VCaP (cell line): ENCODE data around the gene SART3.
A peak's percentile ranks its signal among the peaks of the same experiment; 100 is the strongest.

Experiments used
- H3K27ac ChIP-seq: fragments of 450-650 bp; 2 replicates; pipeline ENCODE4 v1.5.1; 2017
- TF ChIP-seq, protein P1 (sequence below): fragments of 450-650 bp; conservative IDR thresholded peaks from 2 replicates; pipeline ENCODE4 v1.5.1; 2017; ENCODE audit warnings: mild to moderate bottlenecking, moderate library complexity

Gene SART3

GRCh38 chr12:108527166-108527496 lies 33.8 kb downstream of the SART3 start:
- TF ChIP-seq, protein P1, sequence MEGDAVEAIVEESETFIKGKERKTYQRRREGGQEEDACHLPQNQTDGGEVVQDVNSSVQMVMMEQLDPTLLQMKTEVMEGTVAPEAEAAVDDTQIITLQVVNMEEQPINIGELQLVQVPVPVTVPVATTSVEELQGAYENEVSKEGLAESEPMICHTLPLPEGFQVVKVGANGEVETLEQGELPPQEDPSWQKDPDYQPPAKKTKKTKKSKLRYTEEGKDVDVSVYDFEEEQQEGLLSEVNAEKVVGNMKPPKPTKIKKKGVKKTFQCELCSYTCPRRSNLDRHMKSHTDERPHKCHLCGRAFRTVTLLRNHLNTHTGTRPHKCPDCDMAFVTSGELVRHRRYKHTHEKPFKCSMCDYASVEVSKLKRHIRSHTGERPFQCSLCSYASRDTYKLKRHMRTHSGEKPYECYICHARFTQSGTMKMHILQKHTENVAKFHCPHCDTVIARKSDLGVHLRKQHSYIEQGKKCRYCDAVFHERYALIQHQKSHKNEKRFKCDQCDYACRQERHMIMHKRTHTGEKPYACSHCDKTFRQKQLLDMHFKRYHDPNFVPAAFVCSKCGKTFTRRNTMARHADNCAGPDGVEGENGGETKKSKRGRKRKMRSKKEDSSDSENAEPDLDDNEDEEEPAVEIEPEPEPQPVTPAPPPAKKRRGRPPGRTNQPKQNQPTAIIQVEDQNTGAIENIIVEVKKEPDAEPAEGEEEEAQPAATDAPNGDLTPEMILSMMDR, result no peak

GRCh38 chr12:108526482-108527165 lies 34.3 kb downstream of the SART3 start:
- no peak overlapping the region for H3K27ac ChIP-seq
- TF ChIP-seq, protein P1, result no peak

More at GRCh38 chr12:108527166-108527496, 33.8 kb downstream of the SART3 start:
- H3K27ac ChIP-seq, result no peak overlapping the region

DNA sequence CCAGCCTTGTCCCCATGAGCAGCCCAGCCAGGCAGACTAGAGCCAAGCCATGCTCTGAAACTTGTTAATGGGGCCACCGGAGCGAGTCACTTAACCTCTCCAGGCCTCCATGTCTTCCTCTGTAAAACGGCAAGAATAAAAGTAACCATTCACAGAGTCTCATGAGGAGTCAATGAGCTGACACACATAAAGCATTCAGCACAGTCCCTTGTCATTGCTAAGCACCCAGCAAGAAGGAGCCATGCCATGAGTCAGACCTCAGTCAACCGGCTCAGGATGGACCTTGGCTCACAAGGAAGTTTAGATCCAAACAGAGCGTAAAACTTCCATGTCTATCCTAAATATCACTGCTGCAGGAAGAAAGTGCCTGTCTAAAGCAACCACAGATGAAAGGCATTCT lies 35.3 kb downstream of the SART3 start:
- TF ChIP-seq, protein P1, result no peak
- no peak overlapping the region for H3K27ac ChIP-seq

GRCh38 chr12:108523365-108523764 lies 37.6 kb downstream of the SART3 start:
- TF ChIP-seq, protein P1, result no peak
- H3K27ac ChIP-seq, result no peak overlapping the region

DNA sequence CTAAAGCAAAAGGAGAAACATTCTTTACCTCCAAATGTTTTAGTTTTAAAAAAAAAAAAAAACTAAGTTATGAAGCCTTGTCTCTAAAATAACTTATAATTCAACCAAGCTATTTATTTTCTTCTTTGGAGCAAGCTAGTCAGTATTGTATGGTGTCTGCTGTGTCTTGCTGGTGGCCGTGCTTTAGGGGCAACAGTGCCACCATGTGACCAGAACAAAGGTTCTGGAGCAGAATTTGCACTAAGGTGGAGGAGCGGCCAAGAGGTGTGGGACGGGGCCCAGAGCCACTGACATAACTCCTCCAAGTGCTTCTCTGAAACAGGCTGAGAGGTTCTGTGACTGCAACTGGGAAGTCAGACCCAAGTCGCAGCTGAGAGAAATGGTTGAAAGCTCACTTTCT lies 41.4 kb downstream of the SART3 start:
- TF ChIP-seq, protein P1, result peak; percentile 63
- no peak overlapping the region for H3K27ac ChIP-seq

DNA sequence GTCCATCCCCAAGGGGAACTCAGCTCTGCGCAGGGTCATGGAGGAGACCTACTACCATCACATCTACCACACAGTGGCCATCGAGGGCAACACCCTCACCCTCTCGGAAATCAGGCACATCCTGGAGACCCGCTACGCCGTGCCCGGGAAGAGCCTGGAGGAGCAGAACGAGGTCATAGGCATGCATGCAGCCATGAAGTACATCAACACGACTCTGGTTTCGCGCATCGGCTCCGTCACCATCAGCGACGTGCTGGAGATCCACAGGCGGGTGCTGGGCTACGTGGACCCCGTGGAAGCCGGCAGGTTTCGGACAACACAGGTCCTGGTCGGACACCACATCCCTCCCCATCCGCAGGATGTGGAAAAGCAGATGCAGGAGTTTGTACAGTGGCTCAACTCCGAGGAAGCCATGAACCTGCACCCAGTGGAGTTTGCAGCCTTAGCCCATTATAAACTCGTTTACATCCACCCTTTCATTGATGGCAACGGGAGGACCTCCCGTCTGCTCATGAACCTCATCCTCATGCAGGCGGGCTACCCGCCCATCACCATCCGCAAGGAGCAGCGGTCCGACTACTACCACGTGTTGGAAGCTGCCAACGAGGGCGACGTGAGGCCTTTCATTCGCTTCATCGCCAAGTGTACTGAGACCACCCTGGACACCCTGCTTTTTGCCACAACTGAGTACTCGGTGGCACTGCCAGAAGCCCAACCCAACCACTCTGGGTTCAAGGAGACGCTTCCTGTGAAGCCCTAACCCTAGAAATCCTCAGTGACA lies 42.1 kb downstream of the SART3 start:
- H3K27ac ChIP-seq, result no peak overlapping the region
- TF ChIP-seq, protein P1, result no peak

DNA sequence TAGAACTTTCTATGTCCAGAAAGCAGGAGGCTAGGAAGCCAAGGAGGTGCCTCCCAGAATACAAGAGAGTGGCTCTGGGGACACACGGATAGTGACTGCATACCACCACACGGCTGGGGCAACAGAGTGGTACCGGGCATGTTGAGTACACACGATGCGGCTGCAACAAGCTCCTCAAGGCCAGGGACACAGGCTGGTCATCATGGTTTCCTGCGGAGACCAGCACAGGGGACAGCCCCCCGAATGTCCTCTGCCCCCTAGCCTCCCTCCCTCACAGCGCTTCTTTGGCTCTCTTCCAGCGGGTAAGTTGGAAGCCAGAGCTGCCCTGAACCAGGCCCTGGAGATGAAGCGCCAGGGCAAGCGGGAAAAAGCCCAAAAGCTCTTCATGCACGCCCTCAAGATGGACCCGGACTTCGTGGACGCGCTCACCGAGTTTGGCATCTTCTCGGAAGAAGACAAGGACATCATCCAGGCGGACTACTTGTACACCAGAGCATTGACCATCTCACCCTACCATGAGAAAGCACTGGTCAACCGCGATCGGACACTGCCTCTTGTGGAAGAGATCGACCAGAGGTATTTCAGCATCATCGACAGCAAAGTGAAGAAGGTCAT lies 42.8 kb downstream of the SART3 start:
- H3K27ac ChIP-seq, result no peak overlapping the region
- TF ChIP-seq, protein P1, result no peak
